ENCODE results near the gene CENPO.
"Not testable (repeated sequence)": the region's sequence is repeated elsewhere in the genome, so short reads cannot be mapped to it uniquely, and the experiment has no call there.

CENPO gene

DNA sequence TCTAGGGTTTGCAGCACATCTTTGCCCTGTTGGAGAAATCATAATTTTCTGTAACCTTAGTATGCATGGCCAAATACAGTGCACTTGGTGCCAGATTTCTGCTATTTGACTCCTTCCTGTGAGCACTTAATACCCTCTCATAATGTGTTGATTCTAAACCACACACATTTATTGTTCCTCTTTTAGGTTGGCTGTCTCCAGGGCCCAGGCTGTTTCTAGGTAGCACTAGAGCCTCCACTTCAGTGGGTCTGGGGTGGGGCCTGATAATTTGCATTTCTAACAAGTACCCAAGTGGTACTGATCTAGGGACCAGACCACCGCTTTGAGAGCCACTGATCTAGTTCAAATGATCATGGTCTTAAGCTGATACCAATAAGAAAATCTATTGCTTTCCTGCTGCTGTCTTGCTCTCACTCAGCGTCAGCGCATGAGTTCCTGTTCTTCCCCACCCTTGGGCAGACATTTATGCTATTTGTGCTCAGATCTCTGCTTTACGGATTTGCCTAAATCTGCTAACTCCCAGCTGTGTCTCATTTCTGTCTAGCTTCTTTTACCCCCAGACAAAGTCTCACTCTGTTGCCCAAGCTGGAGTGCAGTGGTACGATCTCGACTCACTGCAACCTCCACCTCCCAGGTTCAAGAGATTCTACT, 7.4 kb upstream of the CENPO start:
- H3K4me3 ChIP-seq (ENCODE audit: low read depth, low read length) = no peak overlapping the region
- no peak for DNase-seq (ENCODE audit: low read depth)

DNA sequence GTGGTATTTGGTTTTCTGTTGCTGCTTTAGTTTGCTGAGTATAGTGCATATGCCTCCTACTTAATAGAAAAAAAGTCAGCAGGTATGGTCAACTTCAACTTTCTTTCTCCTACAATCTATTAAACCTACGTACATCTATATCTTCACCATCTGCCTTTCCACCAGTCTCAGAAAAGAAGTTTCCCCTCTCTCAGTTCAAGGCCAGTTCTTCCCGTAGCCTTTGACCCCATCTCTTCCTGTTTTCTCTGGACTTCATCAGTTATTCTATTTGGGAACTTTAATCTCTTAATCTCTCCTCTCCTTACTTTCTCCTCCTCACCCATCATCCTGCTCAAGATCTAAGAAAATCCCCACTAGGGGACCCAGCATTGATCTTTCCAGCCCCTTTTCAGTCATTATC, 5.7 kb upstream of the CENPO start:
- no peak overlapping the region for H3K4me3 ChIP-seq (ENCODE audit: low read depth, low read length)
- no peak for DNase-seq (ENCODE audit: low read depth)

GRCh38 chr2:24788816-24789215, 4.4 kb upstream of the CENPO start:
- H3K4me3 ChIP-seq (ENCODE audit: low read depth, low read length) = no peak overlapping the region
- DNase-seq (ENCODE audit: low read depth) = no peak

DNA sequence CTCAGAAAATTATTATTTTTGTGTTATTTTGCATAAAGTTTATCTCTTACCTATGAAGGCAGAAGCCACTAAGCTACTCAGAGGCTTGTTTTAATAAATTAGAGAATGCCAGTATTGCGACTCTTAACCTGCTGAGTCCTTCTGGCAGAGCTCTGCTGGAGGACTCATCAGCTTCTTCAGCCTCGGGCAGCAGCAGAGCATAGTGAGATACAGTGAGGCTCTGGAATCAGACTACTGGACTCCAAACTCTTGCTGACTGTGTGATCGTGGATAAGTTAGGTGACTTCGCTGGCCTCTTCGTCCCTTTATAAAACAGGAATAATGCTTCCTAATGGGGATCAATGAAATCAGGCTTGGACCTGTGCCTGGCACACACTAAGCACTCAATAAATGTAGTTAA, 1.8 kb upstream of the CENPO start:
- no peak overlapping the region for H3K4me3 ChIP-seq (ENCODE audit: low read depth, low read length)
- DNase-seq (ENCODE audit: low read depth) = no peak

- no peak for DNase-seq (ENCODE audit: low read depth)
- peak overlapping the region; percentile 64 for H3K4me3 ChIP-seq (ENCODE audit: low read depth, low read length)
Measured at GRCh38 chr2:24792542-24792873, 717 bp upstream of the CENPO start.

- peak overlapping the region; percentile 64 for H3K4me3 ChIP-seq (ENCODE audit: low read depth, low read length)
- DNase-seq (ENCODE audit: low read depth) = no peak
Measured at GRCh38 chr2:24793761-24794435, 673 bp downstream of the CENPO start.

DNA sequence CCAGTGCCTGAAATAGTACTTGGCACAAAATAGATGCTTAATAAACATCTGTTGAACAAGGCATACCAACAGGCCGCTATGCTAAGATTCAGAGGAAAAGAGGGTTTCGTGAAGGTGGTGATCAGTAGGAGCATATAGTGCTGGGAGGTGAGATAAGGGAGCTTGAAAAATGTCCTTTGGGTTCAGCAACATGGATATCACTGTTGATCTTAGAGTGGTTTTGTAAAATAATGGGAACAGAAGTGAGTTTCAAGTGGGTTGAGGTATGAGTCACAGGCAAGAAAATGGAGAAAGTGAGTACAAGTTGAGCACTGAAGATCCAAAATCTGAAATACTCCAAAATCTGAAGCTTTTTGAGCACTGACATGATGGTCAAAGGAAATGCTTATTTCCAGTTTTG, 4.4 kb downstream of the CENPO start:
- no peak overlapping the region for H3K4me3 ChIP-seq (ENCODE audit: low read depth, low read length)
- DNase-seq (ENCODE audit: low read depth) = no peak

DNA sequence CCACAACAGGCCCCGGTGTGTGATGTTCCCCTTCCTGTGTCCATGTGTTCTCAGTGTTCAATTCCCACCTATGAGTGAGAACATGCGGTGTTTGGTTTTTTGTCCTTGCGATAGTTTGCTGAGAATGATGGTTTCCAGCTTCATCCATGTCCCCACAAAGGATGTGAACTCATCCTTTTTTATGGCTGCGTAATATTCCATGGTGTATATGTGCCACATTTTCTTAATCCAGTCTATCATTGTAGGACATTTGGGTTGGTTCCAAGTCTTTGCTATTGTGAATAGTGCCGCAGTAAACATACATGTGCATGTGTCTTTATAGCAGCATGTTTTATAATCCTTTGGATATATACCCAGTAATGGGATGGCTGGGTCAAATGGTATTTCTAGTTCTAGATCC, 7.3 kb downstream of the CENPO start:
- not testable (repeated sequence) for DNase-seq (ENCODE audit: low read depth); H3K4me3 ChIP-seq (ENCODE audit: low read depth, low read length)

GRCh38 chr2:24805811-24806660, 12.8 kb downstream of the CENPO start:
- DNase-seq (ENCODE audit: low read depth); H3K4me3 ChIP-seq (ENCODE audit: low read depth, low read length): not testable (repeated sequence)

DNA sequence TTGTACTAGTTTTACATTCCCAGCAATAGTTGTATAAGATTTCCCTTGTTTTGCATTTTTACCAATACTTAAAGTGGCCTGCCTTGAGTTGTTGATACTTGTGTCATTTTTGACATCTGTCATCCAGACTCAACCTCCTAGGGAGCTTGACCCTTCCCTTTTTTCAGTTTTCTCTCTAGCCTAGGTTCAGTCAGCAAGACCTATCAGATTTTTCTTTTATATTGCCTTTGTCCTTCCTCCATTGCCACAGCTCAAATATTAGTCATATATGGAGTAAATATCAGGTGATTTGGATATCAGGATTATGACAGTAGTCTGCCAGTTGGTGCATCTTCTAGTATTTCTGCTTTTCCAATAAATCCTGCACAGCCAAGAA, 13.4 kb downstream of the CENPO start:
- no peak for DNase-seq (ENCODE audit: low read depth)
- no peak overlapping the region for H3K4me3 ChIP-seq (ENCODE audit: low read depth, low read length)

DNA sequence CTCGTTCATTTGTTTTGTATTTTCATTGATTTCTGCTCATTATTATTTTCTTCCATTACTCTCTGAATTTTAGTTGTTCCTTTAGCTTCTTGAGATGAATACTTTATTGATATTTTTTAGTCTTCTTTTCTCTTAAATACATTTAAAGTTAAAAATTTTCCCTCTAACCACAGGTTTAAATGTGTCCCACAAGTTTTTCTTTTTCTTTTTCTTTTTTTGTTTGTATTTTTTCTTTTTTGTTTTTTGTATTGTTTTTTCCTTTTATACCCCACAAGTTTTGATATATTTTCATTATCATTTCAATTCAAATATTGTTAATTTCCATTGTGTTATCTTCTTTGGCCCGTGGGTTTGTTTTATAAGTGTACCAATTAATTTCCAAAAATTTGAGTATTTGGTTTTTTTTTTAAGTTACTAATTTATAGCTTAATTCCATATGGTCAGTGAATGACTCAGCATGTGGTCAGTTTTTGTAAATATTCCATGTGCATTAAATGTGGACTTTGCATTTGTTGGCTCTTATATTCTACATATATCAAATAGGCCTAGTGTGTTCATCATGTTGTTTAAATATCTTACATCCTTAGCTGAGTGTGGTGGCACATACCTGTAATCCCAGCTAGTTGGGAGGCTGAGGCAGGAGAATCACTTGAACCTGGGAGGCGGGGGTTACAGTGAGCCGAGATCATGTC, 16.2 kb downstream of the CENPO start:
- no peak overlapping the region for H3K4me3 ChIP-seq (ENCODE audit: low read depth, low read length)
- no peak for DNase-seq (ENCODE audit: low read depth)

DNA sequence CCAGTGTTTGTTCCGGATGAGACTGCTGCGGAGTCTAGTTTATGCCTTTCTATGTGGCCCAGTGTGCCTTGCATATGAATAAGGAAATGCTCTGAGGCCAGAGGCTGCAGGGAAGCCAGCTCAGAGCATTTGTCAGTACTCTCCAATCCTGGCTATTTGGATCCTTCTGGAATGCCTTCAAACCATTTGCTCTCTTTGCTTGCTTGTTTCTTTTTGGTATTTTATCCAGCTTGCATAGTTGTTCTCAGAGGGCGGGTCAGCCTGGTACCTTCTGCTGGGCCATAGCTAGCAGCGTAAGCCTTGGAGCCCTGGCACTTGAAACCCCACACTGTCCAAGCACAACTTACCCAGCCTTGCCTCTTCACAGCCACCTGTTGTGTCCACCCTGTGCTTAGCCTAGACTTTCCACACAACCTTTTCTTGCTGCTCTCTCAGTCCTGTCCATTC, 20.5 kb downstream of the CENPO start:
- no peak overlapping the region for H3K4me3 ChIP-seq (ENCODE audit: low read depth, low read length)
- no peak for DNase-seq (ENCODE audit: low read depth)

GRCh38 chr2:24814516-24814915, 21.3 kb downstream of the CENPO start:
- H3K4me3 ChIP-seq (ENCODE audit: low read depth, low read length) = no peak overlapping the region
- no peak for DNase-seq (ENCODE audit: low read depth)

DNA sequence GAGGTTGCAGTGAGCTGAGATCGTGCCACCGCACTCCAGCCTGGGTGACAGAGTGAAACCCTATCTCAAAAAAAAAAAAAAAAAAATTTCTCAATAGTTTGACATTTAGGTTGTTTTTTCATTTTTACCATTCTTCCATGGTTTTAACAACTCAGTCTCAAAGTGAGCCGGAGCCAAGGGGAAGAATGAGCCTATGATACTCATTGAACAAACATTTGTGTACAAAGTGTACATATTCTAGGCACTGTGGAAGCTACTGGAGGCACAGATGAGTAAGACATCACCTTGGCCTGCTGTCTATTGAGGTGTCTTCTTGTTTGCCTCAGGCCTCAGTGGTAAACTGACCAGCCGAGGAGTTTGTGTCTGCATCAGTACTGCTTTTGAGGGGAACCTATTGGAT, 21.9 kb downstream of the CENPO start:
- H3K4me3 ChIP-seq (ENCODE audit: low read depth, low read length) = no peak overlapping the region
- no peak for DNase-seq (ENCODE audit: low read depth)

GRCh38 chr2:24816404-24816803, 23.2 kb downstream of the CENPO start:
- DNase-seq (ENCODE audit: low read depth) = no peak
- H3K4me3 ChIP-seq (ENCODE audit: low read depth, low read length) = no peak overlapping the region

GRCh38 chr2:24816884-24817283, 23.7 kb downstream of the CENPO start:
- peak; percentile 78 for DNase-seq (ENCODE audit: low read depth)

GRCh38 chr2:24818721-24819167, 25.5 kb downstream of the CENPO start:
- H3K4me3 ChIP-seq (ENCODE audit: low read depth, low read length) = no peak overlapping the region
- no peak for DNase-seq (ENCODE audit: low read depth)

More at GRCh38 chr2:24816884-24817283, 23.7 kb downstream of the CENPO start:
- H3K4me3 ChIP-seq (ENCODE audit: low read depth, low read length) = no peak overlapping the region

GRCh38 chr2:24819442-24820174, 26.4 kb downstream of the CENPO start:
- no peak overlapping the region for H3K4me3 ChIP-seq (ENCODE audit: low read depth, low read length)
- DNase-seq (ENCODE audit: low read depth) = no peak

DNA sequence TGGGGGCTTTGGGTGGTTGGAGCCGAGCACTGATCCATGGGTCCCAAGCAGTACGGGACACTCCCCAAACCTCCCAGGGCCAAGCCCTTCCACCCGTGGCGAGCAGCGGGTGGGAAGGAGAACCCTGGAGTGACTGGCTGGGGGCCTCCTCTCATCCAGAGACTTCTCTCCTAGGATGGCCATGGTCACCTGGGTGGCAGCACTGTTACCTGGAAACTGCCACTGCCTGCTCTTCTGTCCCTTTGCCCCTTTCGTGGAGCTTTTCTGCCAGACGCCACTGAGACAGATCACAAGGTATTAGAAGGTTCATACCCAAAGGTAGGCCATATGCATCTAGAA, 26.9 kb downstream of the CENPO start:
- DNase-seq (ENCODE audit: low read depth) = no peak
- no peak overlapping the region for H3K4me3 ChIP-seq (ENCODE audit: low read depth, low read length)
